Stimulated activated CD8-positive, alpha-beta memory T cell treated with anti-CD3 and anti-CD28 coated beads, Interleukin-12 subunit alpha, Interleukin-12 subunit beta, amount 100 ng/mL, for 24 hours (primary cell): ENCODE results near the gene SV2B.

Experiments
- DNase-seq: peaks from one replicate; pipeline ENCODE4 v3.0.0-alpha.2; 2020; ENCODE audit errors: extremely low read depth

SV2B gene

GRCh38 chr15:91228383-91228782 is 128.3 kb downstream of the SV2B start:
- no peak for DNase-seq

- no peak for DNase-seq
These were observed 128.8 kb downstream of the SV2B start for GRCh38 chr15:91228890-91229289.

GRCh38 chr15:91231703-91232102 is 131.6 kb downstream of the SV2B start:
- no peak for DNase-seq

- DNase-seq: no peak
These were observed 134.7 kb downstream of the SV2B start for GRCh38 chr15:91234759-91235158.

GRCh38 chr15:91235376-91235775 is 135.3 kb downstream of the SV2B start:
- DNase-seq: no peak

- no peak for DNase-seq
These were observed 137.4 kb downstream of the SV2B start for GRCh38 chr15:91237445-91237844.

GRCh38 chr15:91238644-91239425 is 138.8 kb downstream of the SV2B start:
- DNase-seq: no peak

GRCh38 chr15:91243826-91244225 is 143.8 kb downstream of the SV2B start:
- no peak for DNase-seq

- no peak for DNase-seq
These were observed 144.9 kb downstream of the SV2B start for GRCh38 chr15:91244919-91245318.

- no peak for DNase-seq
These were observed 146.9 kb downstream of the SV2B start for GRCh38 chr15:91246998-91247397.

- no peak for DNase-seq
These were observed 149.5 kb downstream of the SV2B start for GRCh38 chr15:91249591-91249990.

- DNase-seq: no peak
These were observed 152.3 kb downstream of the SV2B start for GRCh38 chr15:91252322-91252721.

- no peak for DNase-seq
These were observed 152.7 kb downstream of the SV2B start for GRCh38 chr15:91252756-91253155.

- DNase-seq: no peak
These were observed 153.5 kb downstream of the SV2B start for GRCh38 chr15:91253605-91254004.

- no peak for DNase-seq
These were observed 154.7 kb downstream of the SV2B start for GRCh38 chr15:91254766-91255165.

- no peak for DNase-seq
These were observed 155.7 kb downstream of the SV2B start for GRCh38 chr15:91255670-91256192.

GRCh38 chr15:91257746-91258414 is 157.8 kb downstream of the SV2B start:
- no peak for DNase-seq

- DNase-seq: no peak
These were observed 158.3 kb downstream of the SV2B start for GRCh38 chr15:91258415-91258759.

- no peak for DNase-seq
These were observed 159.0 kb downstream of the SV2B start for GRCh38 chr15:91259077-91259476.

- no peak for DNase-seq
These were observed 161.3 kb downstream of the SV2B start for GRCh38 chr15:91261345-91261744.

- DNase-seq: no peak
These were observed 163.8 kb downstream of the SV2B start for GRCh38 chr15:91263632-91264531.

GRCh38 chr15:91264651-91265351 is 164.7 kb downstream of the SV2B start:
- DNase-seq: no peak
